ENCODE results near the gene TMEM144.

TMEM144 gene

GRCh38 chr4:158282252-158282651 is 72.0 kb downstream of the TMEM144 start:
- H4K20me1 ChIP-seq (ENCODE audit: insufficient read depth, low read length): no peaks in the 10 kb centered on the region
- DNase-seq: no peak
- no peak overlapping the region for H3K4me3 ChIP-seq (ENCODE audit: low read length)
- no peak overlapping the region for H3K9ac ChIP-seq (ENCODE audit: low read length)
- no peaks in the 10 kb centered on the region for H3K36me3 ChIP-seq (replicated peaks; ENCODE audit: insufficient read depth, low read length)
- H3K79me2 ChIP-seq (ENCODE audit: low read length): no peaks in the 10 kb centered on the region
- no peak for TF ChIP-seq EZH2 (optimal IDR thresholded peaks at IDR 0.05; ENCODE audit: low read depth, low read length)
- TF ChIP-seq CTCF (IDR thresholded peaks at IDR 0.05; ENCODE audit: low read length): no peak
- TF ChIP-seq EZH2phosphoT487 (IDR thresholded peaks at IDR 0.05; ENCODE audit: low read length): no peak
- no peaks in the 10 kb centered on the region; the same call in 1 of the 2 replicates for H3K4me1 ChIP-seq (ENCODE audit: low read length)
- no peak overlapping the region for H3K4me2 ChIP-seq (ENCODE audit: low read depth, low read length)
- no peak overlapping the region for H3K27ac ChIP-seq (ENCODE audit: low read length)
- peak overlapping the region; percentile 11; the same call in 1 of the 2 replicates for H2AFZ ChIP-seq (ENCODE audit: low read length)
- H3F3A ChIP-seq (ENCODE audit: insufficient read depth, low read length): no peaks in the 10 kb centered on the region
- H3K27me3 ChIP-seq (replicated peaks; ENCODE audit: insufficient read depth, low read length): no peaks in the 10 kb centered on the region
- no peaks in the 10 kb centered on the region for H3K9me3 ChIP-seq (replicated peaks; ENCODE audit: insufficient read depth, low read length)
- no peaks in the 10 kb centered on the region for H3K9me2 ChIP-seq (replicated peaks; ENCODE audit: insufficient read depth, low read length)

GRCh38 chr4:158285429-158286216 is 75.3 kb downstream of the TMEM144 start:
- Histone ChIP-seq H3K27me3 (replicated peaks; ENCODE audit: insufficient read depth, low read length) (no peaks in the 10 kb centered on the region), H3K36me3 (replicated peaks; ENCODE audit: insufficient read depth, low read length) (no peaks in the 10 kb centered on the region), H3K4me3 (ENCODE audit: low read length) (no peak overlapping the region), H3F3A (ENCODE audit: insufficient read depth, low read length) (no peaks in the 10 kb centered on the region), H2AFZ (ENCODE audit: low read length) (no peak overlapping the region), H3K4me1 (ENCODE audit: low read length) (no peaks in the 10 kb centered on the region; the same call in 1 of the 2 replicates), H3K9me2 (replicated peaks; ENCODE audit: insufficient read depth, low read length) (no peaks in the 10 kb centered on the region), H3K4me2 (ENCODE audit: low read depth, low read length) (no peak overlapping the region), H3K27ac (ENCODE audit: low read length) (no peak overlapping the region), H3K9ac (ENCODE audit: low read length) (no peak overlapping the region), H3K79me2 (ENCODE audit: low read length) (no peaks in the 10 kb centered on the region), H3K9me3 (replicated peaks; ENCODE audit: insufficient read depth, low read length) (no peaks in the 10 kb centered on the region), H4K20me1 (ENCODE audit: insufficient read depth, low read length) (no peaks in the 10 kb centered on the region)
- no peak for DNase-seq
- TF ChIP-seq EZH2phosphoT487 (IDR thresholded peaks at IDR 0.05; ENCODE audit: low read length) (no peak), CTCF (IDR thresholded peaks at IDR 0.05; ENCODE audit: low read length) (no peak), EZH2 (optimal IDR thresholded peaks at IDR 0.05; ENCODE audit: low read depth, low read length) (no peak)

GRCh38 chr4:158290912-158291311 is 80.6 kb downstream of the TMEM144 start:
- no peak overlapping the region for H3K27ac ChIP-seq (ENCODE audit: low read length)
- H3K4me1 ChIP-seq (ENCODE audit: low read length): no peaks in the 10 kb centered on the region
- no peaks in the 10 kb centered on the region for H3K27me3 ChIP-seq (replicated peaks; ENCODE audit: insufficient read depth, low read length)
- H3K9me2 ChIP-seq (replicated peaks; ENCODE audit: insufficient read depth, low read length): no peaks in the 10 kb centered on the region
- H2AFZ ChIP-seq (ENCODE audit: low read length): no peak overlapping the region
- H3K4me3 ChIP-seq (ENCODE audit: low read length): no peak overlapping the region
- H4K20me1 ChIP-seq (ENCODE audit: insufficient read depth, low read length): no peaks in the 10 kb centered on the region
- no peak for DNase-seq
- H3K9me3 ChIP-seq (replicated peaks; ENCODE audit: insufficient read depth, low read length): no peaks in the 10 kb centered on the region
- no peaks in the 10 kb centered on the region for H3F3A ChIP-seq (ENCODE audit: insufficient read depth, low read length)
- H3K79me2 ChIP-seq (ENCODE audit: low read length): no peaks in the 10 kb centered on the region
- TF ChIP-seq EZH2phosphoT487 (IDR thresholded peaks at IDR 0.05; ENCODE audit: low read length) (no peak), EZH2 (optimal IDR thresholded peaks at IDR 0.05; ENCODE audit: low read depth, low read length) (no peak), CTCF (IDR thresholded peaks at IDR 0.05; ENCODE audit: low read length) (no peak)
- no peak overlapping the region for H3K9ac ChIP-seq (ENCODE audit: low read length)
- no peaks in the 10 kb centered on the region for H3K36me3 ChIP-seq (replicated peaks; ENCODE audit: insufficient read depth, low read length)
- no peak overlapping the region for H3K4me2 ChIP-seq (ENCODE audit: low read depth, low read length)
